A549 (cell line): ENCODE data around the gene LRRC36. TPM values are rescaled to one million over a fixed set of nuclear protein-coding genes. Genes with fewer than 3 reads are reported as not detected.

Source experiments
- ATAC-seq, 2 experiments: fragments of 200-7000 bp in 1 of 2; fragments of >200 bp in 1 of 2; cut with Nextera tagmentation in 1 of 2; cut with Tn5 transposase in 1 of 2; 3 replicates each; pipeline versions ENCODE4 v1.8.0 to v1.9.1; 2018 to 2020; ENCODE audit warnings: mild to moderate bottlenecking in 1 of 2, moderate library complexity in 1 of 2
- CTCF ChIA-PET: fragments of 300-600 bp; sonication (Branson Sonifier 250); formaldehyde crosslinking; extraction: SDS; loops from one replicate; lab custom pipeline; 2021; ENCODE audit warnings: antibody characterized with exemption, inconsistent platforms; lab: Yijun Ruan, JAX
- POLR2A ChIA-PET: fragments of 350-600 bp; formaldehyde crosslinking; extraction: SDS; loops from one replicate; lab custom pipeline; 2021; ENCODE audit warnings: antibody characterized with exemption, inconsistent platforms; lab: Yijun Ruan, JAX
- DNase-seq, 2 experiments: peaks; one replicate each; pipeline versions ENCODE4 v3.0.0 to v3.0.0-alpha.2; 2011 to 2016; ENCODE audit warnings: low read depth in 1 of 2, low spot score in 1 of 2
- FAIRE-seq: peaks from 2 replicates; lab custom pipeline; 2011; peaks lifted over from hg19 to GRCh38; lab: Jason Lieb, UNC
- H3K27ac ChIP-seq, 2 experiments: fragments of >200 bp; sonication (Bioruptor Twin); formaldehyde crosslinking; 3 replicates each; pipeline ENCODE4 v1.5.1; 2016 to 2017
- H3K4me1 ChIP-seq: fragments of >200 bp; sonication (Bioruptor Twin); formaldehyde crosslinking; 3 replicates; pipeline ENCODE4 v1.6.1; 2016
- H3K4me2 ChIP-seq: fragments of >200 bp; sonication (Bioruptor Twin); formaldehyde crosslinking; 3 replicates; pipeline ENCODE4 v1.6.1; 2016
- H3K4me3 ChIP-seq: fragments of >200 bp; sonication (Bioruptor Twin); formaldehyde crosslinking; 3 replicates; pipeline ENCODE4 v1.5.1; 2016
- H3K9me3 ChIP-seq: fragments of >200 bp; sonication (Bioruptor Twin); formaldehyde crosslinking; 3 replicates; pipeline ENCODE4 v1.6.1; 2016
- CBX2 ChIP-seq: fragments of 200-600 bp; sonication (generic); IDR thresholded peaks from 2 replicates; pipeline ENCODE4 v1.6.1; 2016; ENCODE audit warnings: low read depth, mild to moderate bottlenecking, borderline replicate concordance
- CBX8 ChIP-seq: fragments of 200-600 bp; sonication (generic); IDR thresholded peaks from 2 replicates; pipeline ENCODE4 v1.6.1; 2016
- CEBPB ChIP-seq, 2 experiments: fragments of >200 bp in 1 of 2; sonication (Bioruptor Twin) in 1 of 2; formaldehyde crosslinking in 1 of 2; IDR thresholded peaks; 2 replicates each; pipeline ENCODE4 v1.6.1; 2012 to 2016
- CHD4 ChIP-seq: fragments of 200-600 bp; sonication (generic); IDR thresholded peaks from 2 replicates; pipeline ENCODE4 v1.6.1; 2016; ENCODE audit warnings: antibody characterized with exemption, mild to moderate bottlenecking, borderline replicate concordance
- EHF ChIP-seq: fragments of 250-450 bp; sonication (Bioruptor Pico); IDR thresholded peaks from 2 replicates; pipeline ENCODE4 v1.5.0; 2020; ENCODE audit warnings: mild to moderate bottlenecking
- EP300 ChIP-seq, 2 experiments: fragments of >200 bp; sonication (Bioruptor Twin); formaldehyde crosslinking; IDR thresholded peaks; 2 replicates in 1 of 2; 3 replicates in 1 of 2; pipeline ENCODE4 v1.6.1; 2016 to 2017
- FOXS1 ChIP-seq: fragments of 250-450 bp; sonication (Bioruptor Pico); IDR thresholded peaks from 2 replicates; pipeline ENCODE4 v1.5.0; 2020; ENCODE audit warnings: mild to moderate bottlenecking, moderate library complexity
- HDAC2 ChIP-seq: fragments of 200-600 bp; sonication (generic); IDR thresholded peaks from 2 replicates; pipeline ENCODE4 v1.6.1; 2016
- HEYL ChIP-seq: fragments of 250-450 bp; sonication (Bioruptor Pico); IDR thresholded peaks from 2 replicates; pipeline ENCODE4 v1.8.0; 2021; ENCODE audit warnings: mild to moderate bottlenecking, moderate library complexity
- HOXA7 ChIP-seq: fragments of 250-450 bp; sonication (Bioruptor Pico); IDR thresholded peaks from 2 replicates; pipeline ENCODE4 v1.5.0; 2020; ENCODE audit warnings: mild to moderate bottlenecking, moderate library complexity
- HOXB13 ChIP-seq: fragments of 250-450 bp; sonication (Bioruptor Pico); IDR thresholded peaks from 2 replicates; pipeline ENCODE4 v1.5.0; 2020; ENCODE audit warnings: low read depth, mild to moderate bottlenecking, moderate library complexity
- HOXB5 ChIP-seq: fragments of 250-450 bp; sonication (Bioruptor Pico); IDR thresholded peaks from 2 replicates; pipeline ENCODE4 v1.5.0; 2020; ENCODE audit warnings: mild to moderate bottlenecking, moderate library complexity
- JUNB ChIP-seq: fragments of >200 bp; sonication (Bioruptor Twin); formaldehyde crosslinking; IDR thresholded peaks from 2 replicates; pipeline ENCODE4 v1.6.1; 2016
- KDM1A ChIP-seq: fragments of 200-600 bp; sonication (generic); IDR thresholded peaks from 2 replicates; pipeline ENCODE4 v1.6.1; 2016; ENCODE audit warnings: low read depth, mild to moderate bottlenecking
- MAZ ChIP-seq: fragments of 150-350 bp; IDR thresholded peaks from 2 replicates; pipeline ENCODE4 v1.6.1; 2014; ENCODE audit warnings: antibody characterized with exemption, low read depth, low read length, borderline replicate concordance
- NFE2L2 ChIP-seq: fragments of 150-350 bp; conservative IDR thresholded peaks from 2 replicates; pipeline ENCODE4 v1.6.1; 2014; ENCODE audit warnings: low read length
- NPAS2 ChIP-seq: fragments of 250-450 bp; sonication (Bioruptor Pico); IDR thresholded peaks from 2 replicates; pipeline ENCODE4 v1.8.0; 2022; ENCODE audit warnings: mild to moderate bottlenecking, moderate library complexity, borderline replicate concordance
- NR3C1 ChIP-seq: fragments of >200 bp; sonication (Bioruptor Twin); formaldehyde crosslinking; IDR thresholded peaks from 3 replicates; pipeline ENCODE4 v1.6.1; 2017
- RFX5 ChIP-seq: fragments of 450-650 bp; IDR thresholded peaks from 2 replicates; pipeline ENCODE4 v1.7.1; 2014; ENCODE audit warnings: antibody characterized with exemption, mild to moderate bottlenecking, moderate library complexity
- TP53 ChIP-seq: fragments of 250-450 bp; sonication (Bioruptor Pico); IDR thresholded peaks from 2 replicates; pipeline ENCODE4 v1.5.0; 2021; ENCODE audit warnings: mild to moderate bottlenecking, moderate library complexity
- ZFP36 ChIP-seq: fragments of 450-650 bp; IDR thresholded peaks from 2 replicates; pipeline ENCODE4 v1.6.1; 2014; ENCODE audit warnings: borderline replicate concordance; ENCODE audit not compliant: partially characterized antibody
- ZSCAN20 ChIP-seq: fragments of 250-450 bp; sonication (Bioruptor Pico); IDR thresholded peaks from 2 replicates; pipeline ENCODE4 v1.8.0; 2022; ENCODE audit warnings: mild to moderate bottlenecking, moderate library complexity
- WGBS: methylation state at CpG from one replicate; pipeline ENCODE4 v1.1.6; 2017; ENCODE audit errors: missing lambda C conversion rate; 5-methylcytosine and 5-hydroxymethylcytosine counted together
- polyA plus RNA-seq, 4 experiments: library from polyadenylated mRNA; depleted of rRNA in 3 of 4; stranded (reverse); fragments of >200 nt; fragmentation: RNase III in 1 of 4; extraction: RNeasy Plus Mini Kit Qiagen cat#74134 plus additional on column Dnase treatment in 1 of 4; gene quantifications; 2 replicates in 3 of 4; 3 replicates in 1 of 4; pipeline ENCODE4 v1.2.3, GENCODE V29; 2011 to 2017
- TF ChIP-seq, protein P1 (sequence below): fragments of 450-650 bp; IDR thresholded peaks from 2 replicates; pipeline ENCODE4 v1.6.1; 2014; ENCODE audit warnings: antibody characterized with exemption
- TF ChIP-seq, protein P2 (sequence below): fragments of 150-350 bp; IDR thresholded peaks from 2 replicates; pipeline ENCODE4 v1.6.1; 2014; ENCODE audit warnings: low read depth, mild to moderate bottlenecking, low read length
- TF ChIP-seq, protein P3 (sequence below): fragments of >200 bp; sonication (Bioruptor Twin); formaldehyde crosslinking; IDR thresholded peaks from 3 replicates; pipeline ENCODE4 v1.5.1; 2016
- TF ChIP-seq, protein P4 (sequence below): IDR thresholded peaks from 2 replicates; pipeline ENCODE4 v1.6.1; 2012
- TF ChIP-seq, protein P5 (sequence below): fragments of 250-450 bp; sonication (Bioruptor Pico); IDR thresholded peaks from 2 replicates; pipeline ENCODE4 v1.5.0; 2020; ENCODE audit warnings: low read depth, mild to moderate bottlenecking, moderate library complexity

The LRRC36 gene
- polyA plus RNA-seq, 2 of the 4 experiments (the other 2 are of a cell fraction): 0.48 to 0.57 TPM

DNA sequence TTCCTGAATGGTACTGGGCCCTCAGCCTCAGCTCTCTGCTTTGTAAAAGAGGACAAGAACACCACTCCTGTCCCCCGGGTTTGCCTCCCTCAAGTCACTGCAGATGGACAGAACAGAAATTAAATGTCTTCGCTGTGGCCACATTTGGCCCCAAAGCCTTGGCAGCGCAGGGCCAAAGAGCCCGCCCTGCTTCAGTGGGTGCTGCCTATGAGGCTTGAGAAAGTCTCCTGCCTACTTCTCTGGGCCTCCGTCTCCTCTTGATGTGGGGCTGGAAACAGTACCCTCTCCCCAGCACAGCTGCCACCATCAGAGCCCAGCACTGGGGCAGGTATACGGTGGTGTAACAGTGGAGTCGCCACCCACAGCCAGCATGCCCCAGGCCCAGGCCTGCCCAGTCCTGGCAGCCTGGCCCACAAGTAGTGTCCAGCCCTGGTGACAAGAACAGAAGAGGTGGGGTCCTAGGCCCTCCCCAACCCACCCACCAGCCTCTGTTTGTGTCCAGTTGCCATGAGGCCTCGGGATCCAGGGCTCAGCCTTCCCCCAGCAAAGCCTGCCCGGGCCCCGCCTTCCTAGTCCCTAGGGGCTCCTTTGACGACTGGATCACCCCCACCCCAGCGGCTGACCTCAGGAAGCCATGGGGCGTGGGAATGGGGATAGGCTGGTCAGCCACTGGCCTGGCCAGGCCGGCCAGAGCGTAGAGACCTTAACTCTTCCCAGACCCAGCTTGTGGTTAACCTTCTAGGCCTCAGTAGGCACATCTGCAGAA is 70.6 kb downstream of the LRRC36 start:
- Histone ChIP-seq H3K4me2 (no peak overlapping the region; the same call in 2 of the 3 replicates), H3K9me3 (no peaks in the 10 kb centered on the region), H3K4me1 (peaks cover 15% of the 10 kb centered on the region), H3K4me3 (no peak overlapping the region), H3K27ac (peak overlapping the region in 1 of 2 experiments; percentile 68; a peak in 3 of 6 replicates)
- TF ChIP-seq EHF (CRISPR knock-in tag) (no peak), HOXB13 (CRISPR knock-in tag) (no peak), KDM1A (no peak), NPAS2 (CRISPR knock-in tag) (no peak), CBX2 (no peak), HDAC2 (no peak), HEYL (CRISPR knock-in tag) (no peak), HOXB5 (CRISPR knock-in tag) (no peak), RFX5 (no peak), ZSCAN20 (CRISPR knock-in tag) (no peak), CBX8 (no peak), CEBPB (IDR thresholded peaks at IDR 0.05) (no peak), NFE2L2 (no peak), MAZ (no peak), EP300 (IDR thresholded peaks at IDR 0.05) (no peak), JUNB (no peak), CHD4 (no peak)
- TF ChIP-seq, protein P1, sequence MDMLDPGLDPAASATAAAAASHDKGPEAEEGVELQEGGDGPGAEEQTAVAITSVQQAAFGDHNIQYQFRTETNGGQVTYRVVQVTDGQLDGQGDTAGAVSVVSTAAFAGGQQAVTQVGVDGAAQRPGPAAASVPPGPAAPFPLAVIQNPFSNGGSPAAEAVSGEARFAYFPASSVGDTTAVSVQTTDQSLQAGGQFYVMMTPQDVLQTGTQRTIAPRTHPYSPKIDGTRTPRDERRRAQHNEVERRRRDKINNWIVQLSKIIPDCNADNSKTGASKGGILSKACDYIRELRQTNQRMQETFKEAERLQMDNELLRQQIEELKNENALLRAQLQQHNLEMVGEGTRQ: no peak
- TF ChIP-seq, protein P2, sequence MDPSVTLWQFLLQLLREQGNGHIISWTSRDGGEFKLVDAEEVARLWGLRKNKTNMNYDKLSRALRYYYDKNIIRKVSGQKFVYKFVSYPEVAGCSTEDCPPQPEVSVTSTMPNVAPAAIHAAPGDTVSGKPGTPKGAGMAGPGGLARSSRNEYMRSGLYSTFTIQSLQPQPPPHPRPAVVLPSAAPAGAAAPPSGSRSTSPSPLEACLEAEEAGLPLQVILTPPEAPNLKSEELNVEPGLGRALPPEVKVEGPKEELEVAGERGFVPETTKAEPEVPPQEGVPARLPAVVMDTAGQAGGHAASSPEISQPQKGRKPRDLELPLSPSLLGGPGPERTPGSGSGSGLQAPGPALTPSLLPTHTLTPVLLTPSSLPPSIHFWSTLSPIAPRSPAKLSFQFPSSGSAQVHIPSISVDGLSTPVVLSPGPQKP: no peak
- TF ChIP-seq, protein P3, sequence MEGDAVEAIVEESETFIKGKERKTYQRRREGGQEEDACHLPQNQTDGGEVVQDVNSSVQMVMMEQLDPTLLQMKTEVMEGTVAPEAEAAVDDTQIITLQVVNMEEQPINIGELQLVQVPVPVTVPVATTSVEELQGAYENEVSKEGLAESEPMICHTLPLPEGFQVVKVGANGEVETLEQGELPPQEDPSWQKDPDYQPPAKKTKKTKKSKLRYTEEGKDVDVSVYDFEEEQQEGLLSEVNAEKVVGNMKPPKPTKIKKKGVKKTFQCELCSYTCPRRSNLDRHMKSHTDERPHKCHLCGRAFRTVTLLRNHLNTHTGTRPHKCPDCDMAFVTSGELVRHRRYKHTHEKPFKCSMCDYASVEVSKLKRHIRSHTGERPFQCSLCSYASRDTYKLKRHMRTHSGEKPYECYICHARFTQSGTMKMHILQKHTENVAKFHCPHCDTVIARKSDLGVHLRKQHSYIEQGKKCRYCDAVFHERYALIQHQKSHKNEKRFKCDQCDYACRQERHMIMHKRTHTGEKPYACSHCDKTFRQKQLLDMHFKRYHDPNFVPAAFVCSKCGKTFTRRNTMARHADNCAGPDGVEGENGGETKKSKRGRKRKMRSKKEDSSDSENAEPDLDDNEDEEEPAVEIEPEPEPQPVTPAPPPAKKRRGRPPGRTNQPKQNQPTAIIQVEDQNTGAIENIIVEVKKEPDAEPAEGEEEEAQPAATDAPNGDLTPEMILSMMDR: no peak
- POLR2A ChIA-PET: no interaction called here
- ATAC-seq (no peak), FAIRE-seq (no peak), DNase-seq (no peak)
- 92% methylated on average over 9 of the region's 15 CpGs for WGBS
- CTCF ChIA-PET: interaction anchor here (1.2 to 1.5 kb wide), 3 partner anchors 9 to 31 kb away, joined by 3 to 5 read pairs (median 4); no protein-coding TSS in a partner anchor

DNA sequence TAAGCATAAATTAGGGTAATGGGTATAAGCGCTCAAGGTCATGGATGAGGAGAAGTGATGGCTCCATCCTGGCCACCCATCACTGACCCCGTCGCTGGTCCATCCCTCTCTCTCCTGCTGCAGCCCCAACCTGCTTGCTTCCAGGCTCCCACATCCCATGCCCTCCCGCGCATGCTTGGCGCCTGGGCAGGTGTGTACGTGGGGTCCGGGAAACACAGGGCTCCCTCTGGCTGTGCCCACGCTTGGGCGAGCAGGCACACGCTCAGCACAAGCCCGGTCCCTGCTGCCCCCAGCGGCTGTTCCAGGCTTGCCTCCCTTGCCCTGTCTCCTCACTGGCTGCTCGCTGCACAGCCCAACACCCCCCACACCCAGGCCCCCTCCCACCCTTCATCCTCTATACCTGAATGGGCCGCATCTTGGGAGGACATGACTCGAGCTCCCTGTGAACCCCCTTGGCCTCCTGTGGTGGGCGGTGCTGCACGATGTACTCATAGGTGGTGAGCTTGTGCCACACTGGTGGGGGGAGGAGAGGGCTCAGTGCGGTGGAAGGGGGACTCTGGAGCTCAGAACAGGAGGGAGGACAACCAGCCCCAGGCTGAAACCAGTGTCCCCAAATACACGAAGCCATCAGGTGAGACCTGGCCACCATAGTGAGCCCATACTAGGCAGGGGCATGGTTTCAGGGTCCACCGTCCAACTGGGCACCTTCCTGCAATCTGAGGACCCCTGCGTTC is 71.4 kb downstream of the LRRC36 start:
- no peak for DNase-seq
- Histone ChIP-seq H3K4me1 (peaks cover 15% of the 10 kb centered on the region), H3K4me3 (no peak overlapping the region), H3K9me3 (no peaks in the 10 kb centered on the region), H3K4me2 (no peak overlapping the region), H3K27ac (no peak overlapping the region)
- 86% methylated on average over 17 of the region's 22 CpGs for WGBS
- no peak for ATAC-seq
- ChIA-PET CTCF (interaction anchor here (0.5 to 3.7 kb wide), 12 partner anchors 10 to 138 kb away, joined by 3 to 34 read pairs (median 4); partner anchors contain the start of genes PLEKHG4 and ZDHHC1), POLR2A (interaction anchor here (0.6 kb wide), 1 partner anchor 112 kb away, joined by 3 read pairs; no protein-coding TSS in a partner anchor)
- no peak for FAIRE-seq
- TF ChIP-seq, protein P4, sequence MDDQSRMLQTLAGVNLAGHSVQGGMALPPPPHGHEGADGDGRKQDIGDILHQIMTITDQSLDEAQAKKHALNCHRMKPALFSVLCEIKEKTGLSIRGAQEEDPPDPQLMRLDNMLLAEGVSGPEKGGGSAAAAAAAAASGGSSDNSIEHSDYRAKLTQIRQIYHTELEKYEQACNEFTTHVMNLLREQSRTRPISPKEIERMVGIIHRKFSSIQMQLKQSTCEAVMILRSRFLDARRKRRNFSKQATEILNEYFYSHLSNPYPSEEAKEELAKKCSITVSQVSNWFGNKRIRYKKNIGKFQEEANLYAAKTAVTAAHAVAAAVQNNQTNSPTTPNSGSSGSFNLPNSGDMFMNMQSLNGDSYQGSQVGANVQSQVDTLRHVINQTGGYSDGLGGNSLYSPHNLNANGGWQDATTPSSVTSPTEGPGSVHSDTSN: no peak
- TF ChIP-seq ZFP36 (no peak), NR3C1 (no peak), FOXS1 (no peak), TP53 (CRISPR knock-in tag) (no peak), HDAC2 (no peak), HOXA7 (CRISPR knock-in tag) (no peak)
- TF ChIP-seq, protein P2: no peak
- TF ChIP-seq, protein P5, sequence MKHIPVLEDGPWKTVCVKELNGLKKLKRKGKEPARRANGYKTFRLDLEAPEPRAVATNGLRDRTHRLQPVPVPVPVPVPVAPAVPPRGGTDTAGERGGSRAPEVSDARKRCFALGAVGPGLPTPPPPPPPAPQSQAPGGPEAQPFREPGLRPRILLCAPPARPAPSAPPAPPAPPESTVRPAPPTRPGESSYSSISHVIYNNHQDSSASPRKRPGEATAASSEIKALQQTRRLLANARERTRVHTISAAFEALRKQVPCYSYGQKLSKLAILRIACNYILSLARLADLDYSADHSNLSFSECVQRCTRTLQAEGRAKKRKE (CRISPR knock-in tag): no peak
